GM10248 (cell line): Measurements from ENCODE around the gene MLX.
A peak's percentile ranks its signal among the peaks of the same experiment; 100 is the strongest.
"Not testable (repeated sequence)": the region's sequence is repeated elsewhere in the genome, so short reads cannot be mapped to it uniquely, and the experiment has no call there.

ENCODE experiments used
- CTCF ChIA-PET: fragments of 300-600 bp; sonication (Branson Sonifier 250); formaldehyde crosslinking; extraction: SDS; loops from one replicate; lab custom pipeline; 2021; ENCODE audit warnings: antibody characterized with exemption; lab: Yijun Ruan, JAX
- POLR2A ChIA-PET: fragments of 350-650 bp; sonication (Branson Sonifier 250); formaldehyde crosslinking; extraction: SDS; loops from one replicate; lab custom pipeline; 2020; ENCODE audit warnings: antibody characterized with exemption; lab: Yijun Ruan, JAX
- DNase-seq: peaks from one replicate; pipeline ENCODE4 v3.0.0; 2012; ENCODE audit errors: extremely low spot score
- TF ChIP-seq, protein P1 (sequence below): IDR thresholded peaks from 2 replicates; pipeline ENCODE4 v1.5.1; 2012; ENCODE audit warnings: mild to moderate bottlenecking, low read depth; ENCODE audit errors: extremely low read depth, missing control alignments, control extremely low read depth

MLX gene

DNA sequence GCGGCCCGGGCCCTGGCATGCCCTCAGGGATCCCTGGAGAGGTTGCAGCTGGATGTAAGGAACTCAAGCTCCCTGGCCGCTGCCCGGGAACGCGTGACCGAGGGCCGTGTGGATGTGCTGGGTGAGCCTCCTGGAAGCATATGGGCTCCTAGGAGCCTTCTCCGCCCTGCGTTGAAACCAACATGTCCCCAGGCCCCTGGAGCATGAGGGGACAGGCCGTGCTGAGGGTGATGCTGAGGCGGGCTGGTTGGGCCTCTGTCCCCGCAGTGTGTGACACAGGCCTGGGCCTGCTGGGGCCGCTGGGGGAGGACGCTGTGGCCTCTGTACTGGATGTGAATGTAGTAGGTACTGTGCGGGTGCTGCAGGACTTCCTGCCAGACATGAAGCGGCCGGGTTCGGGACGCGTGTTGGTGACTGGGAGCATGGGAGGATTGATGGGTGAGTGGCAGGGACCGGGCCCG lies 19.9 kb upstream of the MLX start:
- DNase-seq = no peak
- TF ChIP-seq, protein P1, sequence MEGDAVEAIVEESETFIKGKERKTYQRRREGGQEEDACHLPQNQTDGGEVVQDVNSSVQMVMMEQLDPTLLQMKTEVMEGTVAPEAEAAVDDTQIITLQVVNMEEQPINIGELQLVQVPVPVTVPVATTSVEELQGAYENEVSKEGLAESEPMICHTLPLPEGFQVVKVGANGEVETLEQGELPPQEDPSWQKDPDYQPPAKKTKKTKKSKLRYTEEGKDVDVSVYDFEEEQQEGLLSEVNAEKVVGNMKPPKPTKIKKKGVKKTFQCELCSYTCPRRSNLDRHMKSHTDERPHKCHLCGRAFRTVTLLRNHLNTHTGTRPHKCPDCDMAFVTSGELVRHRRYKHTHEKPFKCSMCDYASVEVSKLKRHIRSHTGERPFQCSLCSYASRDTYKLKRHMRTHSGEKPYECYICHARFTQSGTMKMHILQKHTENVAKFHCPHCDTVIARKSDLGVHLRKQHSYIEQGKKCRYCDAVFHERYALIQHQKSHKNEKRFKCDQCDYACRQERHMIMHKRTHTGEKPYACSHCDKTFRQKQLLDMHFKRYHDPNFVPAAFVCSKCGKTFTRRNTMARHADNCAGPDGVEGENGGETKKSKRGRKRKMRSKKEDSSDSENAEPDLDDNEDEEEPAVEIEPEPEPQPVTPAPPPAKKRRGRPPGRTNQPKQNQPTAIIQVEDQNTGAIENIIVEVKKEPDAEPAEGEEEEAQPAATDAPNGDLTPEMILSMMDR = no peak
- POLR2A ChIA-PET = no interaction called here
- CTCF ChIA-PET = no interaction called here

DNA sequence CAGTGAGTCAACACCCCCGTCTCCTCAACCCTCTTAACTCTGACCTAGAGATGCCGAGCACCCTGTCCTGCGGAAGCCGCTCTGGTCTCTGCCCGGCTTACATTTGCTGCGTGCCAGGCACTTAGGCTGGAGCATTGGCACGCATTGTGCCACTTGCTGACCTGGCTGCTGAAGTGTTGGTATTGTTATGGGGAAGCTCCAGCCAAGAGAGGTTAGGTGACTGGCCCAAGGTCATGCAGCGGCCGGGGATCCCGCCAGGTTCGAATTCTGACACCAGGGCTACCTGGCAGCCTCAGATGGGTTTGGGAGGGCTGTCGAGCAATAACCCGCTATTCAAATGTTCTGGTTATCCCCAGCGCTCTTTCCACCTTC lies 19.2 kb upstream of the MLX start:
- no peak for DNase-seq
- POLR2A ChIA-PET = interaction anchor here (1.0 kb wide), 1 partner anchor 11 kb away, joined by 4 read pairs; the partner anchor contains the start of gene NAGLU
- CTCF ChIA-PET = interaction anchor here (1.0 to 2.0 kb wide), 7 partner anchors 11 to 276 kb away, joined by 3 to 11 read pairs (median 6); partner anchors contain the start of genes BECN1 and NAGLU
- TF ChIP-seq, protein P1 = no peak

- TF ChIP-seq, protein P1 = peak; percentile 77
- POLR2A ChIA-PET = interaction anchor here (1.0 kb wide), 1 partner anchor 12 kb away, joined by 4 read pairs; the partner anchor contains the start of gene NAGLU
- CTCF ChIA-PET = interaction anchor here (0.7 to 2.0 kb wide), 18 partner anchors 9 to 276 kb away, joined by 3 to 11 read pairs (median 4); partner anchors contain the start of genes BECN1, NAGLU and PSMC3IP
- DNase-seq = peak; percentile 93
These were observed 18.6 kb upstream of the MLX start for GRCh38 chr17:42548070-42548837.

DNA sequence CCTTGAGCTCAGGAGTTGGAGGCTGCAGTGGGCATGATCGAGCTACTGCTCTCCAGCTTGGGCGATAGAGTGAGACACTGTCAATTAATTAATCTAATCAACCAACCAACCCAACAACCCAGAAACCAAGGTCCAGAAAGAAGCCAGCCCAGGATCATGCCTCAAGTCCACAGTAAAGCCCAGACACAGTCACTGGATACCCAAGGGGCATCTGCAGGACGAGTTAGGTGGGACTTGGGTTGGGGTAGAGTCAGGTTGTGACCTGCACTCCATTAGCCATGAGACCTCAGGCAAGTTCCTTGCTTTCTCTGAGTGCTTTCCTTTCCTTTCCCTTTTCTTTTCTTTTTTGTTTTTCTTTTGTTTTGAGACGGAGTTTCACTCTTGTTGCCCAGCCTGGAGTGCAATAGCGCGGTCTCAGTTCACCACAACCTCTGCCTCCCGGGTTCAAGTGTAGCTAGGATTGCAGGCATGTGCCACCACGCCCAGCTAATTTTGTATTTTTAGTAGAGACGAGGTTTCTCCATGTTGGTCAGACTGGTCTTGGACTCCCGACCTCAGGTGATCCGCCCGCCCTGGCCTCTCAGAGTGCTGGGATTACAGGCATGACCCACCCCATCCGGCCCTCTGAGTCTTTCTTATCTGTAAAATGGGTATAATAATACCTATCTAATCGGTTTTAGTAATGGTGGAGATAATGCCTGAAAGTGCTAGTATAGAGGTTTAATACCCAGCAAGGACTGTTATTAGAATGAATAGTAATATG lies 17.7 kb upstream of the MLX start:
- TF ChIP-seq, protein P1 = no peak
- CTCF ChIA-PET = interaction anchor here (0.7 to 2.0 kb wide), 15 partner anchors 10 to 275 kb away, joined by 3 to 11 read pairs (median 4); partner anchors contain the start of genes BECN1, NAGLU and PSMC3IP
- POLR2A ChIA-PET = no interaction called here
- DNase-seq = no peak

DNA sequence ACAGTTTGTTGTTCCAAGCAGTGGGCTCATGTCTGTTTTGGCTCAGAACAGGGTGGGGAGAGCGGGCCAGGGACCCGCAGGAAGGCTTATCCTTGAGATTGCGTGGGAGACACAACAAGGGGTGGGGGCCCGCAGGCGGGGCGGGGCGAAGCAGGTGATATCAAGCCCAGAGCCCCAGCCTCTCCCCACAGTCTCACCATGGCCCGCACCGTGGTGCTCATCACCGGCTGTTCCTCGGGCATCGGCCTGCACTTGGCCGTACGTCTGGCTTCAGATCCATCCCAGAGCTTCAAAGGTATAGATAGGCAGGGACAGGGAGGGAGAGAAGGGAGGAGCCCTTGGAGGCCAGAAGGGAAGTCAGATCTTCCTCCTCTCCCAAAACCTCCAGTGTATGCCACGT lies 14.2 kb upstream of the MLX start, which contains the start of gene HSD17B1:
HSD17B1 (plus strand) TSS at position 188 of the 400 bp plus-strand sequence; CDS start at position 199, 11 bp downstream.
- CTCF ChIA-PET, DNase-seq, POLR2A ChIA-PET: not testable (repeated sequence)

- no peak for DNase-seq
- ChIA-PET CTCF (interaction anchor here (2.2 kb wide), 1 partner anchor 25 kb away, joined by 9 read pairs; the partner anchor contains the start of gene PSMC3IP), POLR2A (interaction anchor here (0.6 kb wide), 1 partner anchor 40 kb away, joined by 6 read pairs; no protein-coding TSS in a partner anchor)
- TF ChIP-seq, protein P1 = no peak
These were observed 13.6 kb upstream of the MLX start for GRCh38 chr17:42553161-42553818.
